ENCODE measurements around the gene NSD1.

The NSD1 gene

GRCh38 chr5:177264178-177264577 is 130.6 kb downstream of the NSD1 start:
- H3K27me3 ChIP-seq, result no peaks in the 10 kb centered on the region
- H3K9me3 ChIP-seq, result no peaks in the 10 kb centered on the region
- TF ChIP-seq CTCF (IDR thresholded peaks at IDR 0.05; ENCODE audit: low read depth, low read length), result no peak
- H3K36me3 ChIP-seq, result peaks cover 72% of the 10 kb centered on the region
- H3K4me1 ChIP-seq, result no peaks in the 10 kb centered on the region
- H3K4me3 ChIP-seq (ENCODE audit: low read depth, low read length), result no peak overlapping the region
- no peak for DNase-seq

DNA sequence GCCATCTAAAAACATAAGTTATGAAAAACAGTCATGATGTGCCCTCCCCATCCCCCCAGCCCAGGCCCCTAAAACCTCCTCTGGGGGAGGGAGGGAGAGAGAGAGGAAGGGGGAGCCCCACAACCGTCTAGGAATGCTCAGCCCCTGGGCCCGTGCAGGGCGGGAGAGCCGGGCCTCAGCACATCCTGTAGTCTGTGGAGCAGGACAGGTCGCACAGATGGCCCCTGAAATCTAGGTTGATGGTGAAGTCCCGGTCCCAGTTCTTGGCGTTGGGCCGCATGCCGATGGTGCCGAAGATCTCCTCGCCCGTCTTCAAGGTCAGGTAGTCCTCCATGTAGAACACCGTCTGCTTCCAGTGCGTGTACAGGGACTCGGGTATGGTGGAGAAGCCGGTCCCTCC is 131.8 kb downstream of the NSD1 start:
- Histone ChIP-seq H3K4me3 (ENCODE audit: low read depth, low read length) (no peak overlapping the region), H3K9me3 (no peaks in the 10 kb centered on the region), H3K4me1 (no peaks in the 10 kb centered on the region), H3K36me3 (peaks cover 78% of the 10 kb centered on the region), H3K27me3 (no peaks in the 10 kb centered on the region)
- no peak for DNase-seq
- no peak for TF ChIP-seq CTCF (IDR thresholded peaks at IDR 0.05; ENCODE audit: low read depth, low read length)

DNA sequence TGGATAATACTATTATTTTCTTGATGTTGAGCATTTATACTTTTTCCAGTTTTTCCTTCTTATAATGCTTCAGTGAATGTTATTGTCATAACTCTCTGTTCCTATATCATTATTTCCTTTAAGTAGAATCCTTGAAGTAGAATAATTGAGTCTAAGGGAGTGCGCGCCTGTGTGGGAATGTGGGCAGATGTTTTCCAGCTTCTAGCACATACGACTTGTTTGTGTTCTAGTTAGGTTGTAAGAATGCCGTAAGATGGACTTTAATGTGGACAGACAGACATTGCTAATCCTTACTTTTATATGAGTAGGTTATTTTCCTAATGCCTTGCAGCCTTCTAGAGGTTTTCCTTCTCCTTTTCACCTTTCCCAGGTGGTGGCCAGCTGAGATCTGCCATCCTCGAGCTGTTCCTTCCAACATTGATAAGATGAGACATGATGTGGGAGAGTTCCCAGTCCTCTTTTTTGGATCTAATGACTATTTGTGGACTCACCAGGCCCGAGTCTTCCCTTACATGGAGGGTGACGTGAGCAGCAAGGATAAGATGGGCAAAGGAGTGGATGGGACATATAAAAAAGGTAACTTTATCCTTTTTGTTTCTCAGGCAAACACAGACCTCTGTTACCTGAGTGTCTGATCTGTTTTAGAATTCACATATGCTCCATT is 135.8 kb downstream of the NSD1 start:
- Histone ChIP-seq H3K36me3 (peaks cover 72% of the 10 kb centered on the region), H3K4me3 (ENCODE audit: low read depth, low read length) (no peak overlapping the region), H3K4me1 (no peaks in the 10 kb centered on the region), H3K9me3 (no peaks in the 10 kb centered on the region), H3K27me3 (no peaks in the 10 kb centered on the region)
- no peak for DNase-seq
- no peak for TF ChIP-seq CTCF (IDR thresholded peaks at IDR 0.05; ENCODE audit: low read depth, low read length)

DNA sequence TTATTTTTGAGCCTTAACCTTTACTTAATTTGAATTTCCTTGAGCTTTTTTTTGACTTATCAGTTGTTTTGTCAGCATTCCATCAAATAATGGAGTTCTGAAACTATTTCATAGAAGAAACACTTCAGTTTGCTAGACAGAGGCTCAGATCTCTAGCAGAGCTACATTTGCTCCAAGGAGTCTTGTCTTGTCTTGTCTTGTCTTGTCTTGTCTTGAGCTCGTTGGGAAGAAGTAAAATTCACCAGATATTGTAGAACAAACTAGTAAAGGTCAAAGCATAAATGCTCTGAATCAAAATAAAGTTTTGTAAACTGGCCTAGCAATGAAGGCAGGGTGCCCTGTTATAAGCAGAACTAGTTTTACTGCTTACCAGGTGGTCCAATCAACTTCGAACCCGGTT is 136.4 kb downstream of the NSD1 start:
- Histone ChIP-seq H3K27me3 (no peaks in the 10 kb centered on the region), H3K9me3 (no peaks in the 10 kb centered on the region), H3K4me3 (ENCODE audit: low read depth, low read length) (no peak overlapping the region), H3K36me3 (peaks cover 74% of the 10 kb centered on the region), H3K4me1 (no peaks in the 10 kb centered on the region)
- TF ChIP-seq CTCF (IDR thresholded peaks at IDR 0.05; ENCODE audit: low read depth, low read length), result no peak
- DNase-seq, result no peak

DNA sequence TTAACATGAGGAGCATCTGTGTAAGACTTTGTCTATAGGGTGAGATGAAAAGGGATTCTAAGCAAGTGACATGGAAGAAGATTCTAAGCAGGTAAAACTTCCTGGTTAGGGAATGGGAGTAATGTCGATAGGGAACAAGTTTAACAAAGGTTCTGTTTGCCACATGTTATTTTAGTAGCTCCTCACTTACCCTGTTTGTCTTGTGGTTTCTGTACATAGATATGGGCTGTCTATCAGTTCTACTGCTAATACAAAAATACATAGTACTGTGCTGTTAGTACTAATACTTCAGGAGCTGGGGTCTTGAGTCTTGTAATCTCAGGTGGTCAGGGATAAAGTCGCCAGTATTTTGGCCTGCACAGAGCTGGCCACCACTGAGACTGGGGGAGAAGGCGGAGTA is 137.1 kb downstream of the NSD1 start:
- H3K9me3 ChIP-seq, result no peaks in the 10 kb centered on the region
- H3K4me3 ChIP-seq (ENCODE audit: low read depth, low read length), result no peak overlapping the region
- DNase-seq, result no peak
- no peaks in the 10 kb centered on the region for H3K27me3 ChIP-seq
- H3K36me3 ChIP-seq, result peaks cover 75% of the 10 kb centered on the region
- no peaks in the 10 kb centered on the region for H3K4me1 ChIP-seq
- no peak for TF ChIP-seq CTCF (IDR thresholded peaks at IDR 0.05; ENCODE audit: low read depth, low read length)

DNA sequence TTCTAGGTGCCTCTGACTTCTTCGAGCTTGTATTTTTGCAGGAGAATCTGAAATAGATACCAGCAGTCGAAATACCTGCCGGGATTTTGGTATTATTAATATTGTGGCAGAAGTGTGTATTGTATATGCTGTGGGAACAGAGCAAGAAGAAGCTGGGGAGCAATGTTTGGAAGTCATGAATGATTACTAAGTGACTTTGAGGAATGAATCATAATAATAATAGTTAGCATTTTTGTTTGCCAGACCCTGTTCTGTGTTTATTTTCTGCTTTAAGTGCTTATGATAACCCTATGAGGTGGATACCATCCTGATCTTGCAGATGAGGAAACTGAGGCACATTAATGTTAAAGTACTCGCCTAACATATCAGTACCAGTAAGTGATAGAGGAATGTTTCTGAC is 137.5 kb downstream of the NSD1 start:
- peaks cover 75% of the 10 kb centered on the region for H3K36me3 ChIP-seq

More for the DNA sequence above, 137.5 kb downstream of the NSD1 start:
- Histone ChIP-seq H3K9me3 (no peaks in the 10 kb centered on the region), H3K4me1 (no peaks in the 10 kb centered on the region), H3K4me3 (ENCODE audit: low read depth, low read length) (no peak overlapping the region), H3K27me3 (no peaks in the 10 kb centered on the region)
- no peak for DNase-seq
- TF ChIP-seq CTCF (IDR thresholded peaks at IDR 0.05; ENCODE audit: low read depth, low read length), result no peak

Measured in BE2C (cell line).